ENCODE data around the gene GPC5.

Gene GPC5

DNA sequence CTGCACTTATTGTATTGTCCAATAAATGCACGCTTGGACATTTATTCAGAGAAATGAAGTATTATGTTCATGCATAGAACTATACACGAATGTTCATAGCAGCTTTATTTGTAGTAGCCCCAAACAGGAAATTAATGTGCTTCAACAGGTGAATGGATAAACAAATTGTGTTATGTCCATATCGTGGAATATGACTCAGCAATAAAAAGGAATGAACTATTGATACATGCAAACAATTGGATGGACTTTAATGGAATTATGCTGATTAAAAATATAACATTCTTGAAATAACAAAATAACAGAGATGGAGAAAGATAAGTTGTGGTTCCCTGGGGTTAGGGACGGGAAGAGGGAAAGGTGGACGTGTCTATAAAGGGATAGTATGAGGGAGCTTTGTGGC is 65.9 kb downstream of the GPC5 start:
- no peak for DNase-seq

DNA sequence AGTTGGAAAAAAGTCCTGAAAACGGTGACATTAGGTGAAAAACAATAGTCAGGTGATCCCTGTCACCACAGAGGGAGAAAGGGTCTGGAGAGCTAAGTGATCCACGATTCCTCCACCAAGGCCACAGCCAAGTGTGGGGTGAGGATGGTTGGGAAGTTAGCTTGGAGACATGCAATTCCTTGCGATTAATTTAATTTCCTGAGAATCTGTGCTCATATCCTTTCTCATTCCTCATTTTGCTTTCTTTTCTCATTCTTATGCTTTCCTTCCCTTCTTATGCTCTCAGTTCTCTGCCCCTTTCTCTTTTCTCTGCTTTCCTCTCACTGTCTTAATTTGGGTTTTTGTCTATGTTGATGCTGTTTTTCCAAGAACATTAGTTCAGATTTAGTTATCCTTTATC is 68.8 kb downstream of the GPC5 start:
- DNase-seq = no peak

DNA sequence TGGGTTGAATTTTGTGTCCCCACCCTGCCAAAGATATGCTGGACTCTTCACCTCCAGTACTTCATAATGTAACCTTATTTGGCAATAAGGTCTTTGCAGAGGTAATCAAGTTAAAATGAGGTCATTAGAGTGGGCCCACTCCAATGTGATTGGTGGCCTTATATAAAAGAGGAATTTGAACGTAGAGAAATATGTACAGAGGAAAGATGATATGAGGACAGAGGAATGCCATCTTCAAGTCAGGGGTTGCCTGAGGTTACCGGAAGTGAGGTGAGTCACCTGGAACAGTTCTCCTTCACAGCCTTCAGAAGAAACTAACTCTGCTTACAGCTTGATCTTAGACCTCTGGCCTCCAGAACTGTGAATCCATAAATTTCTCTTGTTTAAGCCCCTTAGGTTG is 69.9 kb downstream of the GPC5 start:
- DNase-seq = no peak

DNA sequence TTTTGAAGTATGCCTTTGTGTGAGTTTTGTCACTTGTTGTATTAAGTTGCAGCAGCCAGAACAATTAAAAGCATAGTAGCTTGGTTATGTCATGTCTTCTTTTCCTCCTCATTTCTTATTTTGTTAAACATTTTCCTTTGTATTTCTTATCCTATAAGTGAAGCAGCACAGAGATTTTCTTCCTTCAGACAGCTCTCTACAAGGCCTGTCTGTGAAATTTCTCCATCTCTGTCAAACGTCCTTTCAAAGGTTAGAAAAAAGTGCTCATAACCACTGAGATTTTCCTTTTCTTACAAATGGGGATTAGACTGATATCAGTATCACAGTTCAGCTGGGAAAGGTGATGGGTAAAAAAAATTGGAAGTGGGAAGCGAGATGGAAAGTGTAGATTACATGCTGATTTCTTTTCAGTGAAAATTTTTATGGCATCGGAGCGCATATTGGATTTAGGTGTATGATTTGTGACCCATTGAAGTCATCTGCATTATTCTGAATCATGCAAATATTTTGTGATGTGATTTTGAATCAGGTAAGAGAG is 71.7 kb downstream of the GPC5 start:
- DNase-seq = no peak

DNA sequence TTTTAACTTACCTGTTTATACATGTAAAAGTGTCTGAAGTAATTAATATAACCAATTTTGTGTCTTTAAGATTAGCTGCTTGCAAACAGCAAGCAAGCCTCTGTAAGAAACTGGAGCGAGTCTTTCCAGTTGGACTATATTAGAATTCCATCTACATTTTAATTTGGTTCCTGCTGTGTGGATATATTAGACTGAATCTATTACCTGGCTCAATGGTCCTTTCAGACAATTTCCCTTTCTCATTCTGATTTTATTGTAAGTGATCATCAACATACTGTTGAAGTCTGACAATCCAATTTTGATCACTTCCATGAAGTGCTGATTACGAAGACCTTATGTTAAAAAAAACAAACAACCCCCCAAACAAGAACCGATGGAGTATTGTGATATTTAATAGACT is 72.3 kb downstream of the GPC5 start:
- DNase-seq = no peak

DNA sequence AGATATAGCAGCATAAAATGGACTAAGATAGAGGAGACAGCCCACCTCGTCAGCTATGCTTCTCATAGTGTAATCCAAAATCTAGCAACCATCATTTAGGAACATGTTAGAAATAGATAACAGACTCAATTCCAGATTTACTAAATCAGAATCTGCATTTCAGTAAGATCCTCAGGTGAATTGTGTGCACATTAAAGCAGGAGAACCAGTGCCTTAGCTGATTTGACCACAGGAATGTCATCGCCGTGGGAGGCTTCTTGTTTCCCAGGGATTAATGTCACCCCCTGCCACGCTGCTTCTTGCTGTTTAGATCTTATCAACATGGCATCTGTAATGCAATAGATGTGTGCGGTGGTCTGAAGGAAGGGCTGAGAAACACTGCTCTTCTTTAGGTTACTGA is 84.0 kb downstream of the GPC5 start:
- no peak for DNase-seq

DNA sequence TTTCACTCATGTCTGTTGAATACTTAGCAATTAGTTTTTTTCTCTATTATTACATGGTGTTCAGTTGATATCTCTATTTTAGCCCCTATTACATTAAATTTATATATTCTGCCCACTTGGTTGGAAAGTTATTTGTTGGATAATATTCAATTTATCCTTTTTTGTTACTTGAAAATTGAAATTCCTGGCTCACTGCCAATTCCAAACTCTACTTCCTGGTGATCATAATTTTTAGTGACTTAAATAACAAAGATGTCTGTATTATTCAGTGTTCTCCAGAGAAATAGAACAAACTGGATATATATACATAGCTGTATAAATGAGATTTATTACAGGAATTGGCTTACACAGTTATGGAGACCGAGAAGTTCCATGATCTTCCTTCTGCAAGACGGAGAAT is 93.6 kb downstream of the GPC5 start:
- DNase-seq = no peak

DNA sequence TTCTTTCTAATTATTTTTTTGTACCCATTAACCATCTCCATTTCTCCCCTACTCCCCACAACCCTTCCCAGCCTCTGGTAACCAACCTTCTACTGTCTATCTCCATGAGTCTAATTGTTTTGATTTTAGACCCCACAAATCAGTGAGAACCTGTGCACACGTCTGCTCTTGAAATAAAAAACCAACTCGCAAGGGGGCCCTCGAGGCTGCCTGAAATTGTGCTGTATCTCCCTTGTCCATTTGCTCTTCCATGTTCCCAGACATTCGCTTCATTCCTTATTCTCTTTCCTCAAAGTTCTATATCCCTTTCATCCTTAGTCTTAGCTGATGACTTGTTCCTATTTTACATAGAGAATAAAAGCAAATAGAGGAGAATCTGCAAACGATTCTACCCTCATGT is 95.0 kb downstream of the GPC5 start:
- no peak for DNase-seq

DNA sequence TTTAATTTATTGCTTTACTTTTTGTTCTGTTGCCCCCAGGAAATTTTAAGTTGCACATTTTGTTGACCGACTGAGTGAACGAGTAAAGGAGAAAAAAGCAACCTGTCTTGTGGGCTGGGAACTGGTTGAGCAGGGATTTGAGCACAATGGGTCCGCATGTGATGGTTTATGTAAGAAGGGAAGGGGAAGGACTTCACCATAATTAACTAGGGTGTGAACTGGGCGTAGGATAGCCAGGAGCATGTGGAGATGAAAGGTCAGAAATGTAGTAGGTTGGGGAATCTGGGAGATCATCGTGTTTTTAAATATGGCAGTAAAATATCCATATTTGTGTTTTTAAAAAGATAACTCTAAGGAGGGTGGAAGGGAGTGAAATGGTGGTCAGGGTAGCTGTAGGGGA is 99.9 kb downstream of the GPC5 start:
- no peak for DNase-seq

DNA sequence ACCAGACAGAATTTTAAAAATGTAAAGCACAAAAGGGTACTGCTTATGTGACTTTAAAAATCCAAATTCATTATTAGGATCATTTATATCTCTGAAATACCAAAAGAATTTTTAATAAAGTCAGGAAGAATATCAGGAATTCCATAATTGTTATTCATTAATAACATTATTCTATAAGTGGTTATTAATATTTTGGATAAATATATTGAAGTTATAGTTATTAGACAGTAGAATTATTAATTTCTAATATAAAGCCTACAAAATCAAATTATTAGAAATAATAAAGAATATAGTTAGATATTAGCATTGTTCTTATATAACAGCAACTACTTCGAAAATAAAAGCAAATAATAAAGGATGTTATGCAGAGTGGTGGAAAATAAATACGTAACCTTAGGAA is 105.8 kb downstream of the GPC5 start:
- no peak for DNase-seq

DNA sequence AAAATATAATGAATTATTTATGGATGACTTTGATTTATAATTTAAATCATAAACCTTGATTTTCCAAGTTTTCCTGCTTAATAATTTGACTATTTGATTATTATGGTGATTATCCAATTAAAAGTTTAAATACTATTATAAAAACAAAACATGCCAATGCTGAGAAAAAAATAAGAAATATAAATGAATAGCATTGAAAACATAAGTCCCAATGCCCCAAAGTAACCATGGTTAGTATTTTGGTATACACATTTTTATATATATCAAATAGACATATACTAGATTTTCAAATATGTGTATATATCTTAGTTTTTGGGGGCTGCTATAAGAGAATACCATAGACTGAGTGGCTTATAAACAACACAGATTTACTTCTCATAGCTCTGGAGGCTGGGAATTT is 108.3 kb downstream of the GPC5 start:
- DNase-seq = no peak

DNA sequence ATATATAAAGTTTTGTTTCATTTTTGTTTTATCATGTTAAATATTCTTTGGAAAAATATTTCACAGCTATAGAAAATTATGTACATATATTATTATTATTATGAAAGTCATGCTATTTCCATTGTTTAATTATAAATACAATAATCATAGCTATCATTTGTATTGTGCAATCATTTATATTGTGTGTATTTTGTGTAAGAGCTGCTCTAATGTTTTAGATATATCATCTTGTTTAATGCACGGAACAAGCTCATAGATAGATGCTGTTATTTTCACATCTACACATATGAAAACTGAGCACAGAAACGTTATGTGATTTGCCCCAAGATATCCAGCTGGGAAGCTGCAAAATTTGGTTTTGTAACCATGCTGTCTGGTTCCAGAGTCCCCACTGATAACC is 111.6 kb downstream of the GPC5 start:
- no peak for DNase-seq

DNA sequence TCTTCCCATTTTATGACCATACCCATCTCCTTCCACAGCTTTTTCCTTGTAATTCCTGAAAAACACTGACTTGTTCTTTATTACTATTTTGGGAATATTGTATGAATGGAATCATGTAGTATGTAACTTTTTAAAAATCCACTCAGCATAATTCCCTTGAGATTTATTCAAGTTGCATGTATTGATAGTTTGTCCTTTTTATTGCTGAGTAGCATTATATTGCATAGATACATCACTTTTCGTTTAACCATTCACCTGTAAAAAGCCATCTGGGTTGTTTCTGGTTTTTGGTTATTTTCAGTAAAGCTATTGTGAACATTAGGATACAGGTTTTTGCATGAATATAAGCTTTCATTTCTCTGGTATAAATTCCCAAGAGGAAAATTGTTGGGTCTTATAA is 115.4 kb downstream of the GPC5 start:
- no peak for DNase-seq

DNA sequence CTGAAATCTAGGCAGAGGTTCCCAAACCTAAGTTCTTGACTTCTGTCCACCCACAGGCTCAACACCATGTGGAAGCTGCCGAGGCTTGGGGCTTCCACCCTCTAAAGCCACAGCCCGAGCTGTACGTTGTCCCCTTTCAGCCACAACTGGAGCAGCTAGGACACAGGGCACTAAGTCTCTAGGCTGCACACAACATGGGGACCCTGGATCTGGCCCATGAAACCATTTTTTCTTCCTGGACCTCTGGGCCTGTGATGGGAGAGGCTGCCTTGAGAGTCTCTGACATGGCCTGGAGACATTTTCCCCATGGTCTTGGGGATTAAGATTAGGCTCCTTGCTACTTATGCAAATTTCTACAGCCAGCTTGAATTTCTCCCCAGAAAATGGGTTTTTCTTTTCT is 118.4 kb downstream of the GPC5 start:
- DNase-seq = no peak

DNA sequence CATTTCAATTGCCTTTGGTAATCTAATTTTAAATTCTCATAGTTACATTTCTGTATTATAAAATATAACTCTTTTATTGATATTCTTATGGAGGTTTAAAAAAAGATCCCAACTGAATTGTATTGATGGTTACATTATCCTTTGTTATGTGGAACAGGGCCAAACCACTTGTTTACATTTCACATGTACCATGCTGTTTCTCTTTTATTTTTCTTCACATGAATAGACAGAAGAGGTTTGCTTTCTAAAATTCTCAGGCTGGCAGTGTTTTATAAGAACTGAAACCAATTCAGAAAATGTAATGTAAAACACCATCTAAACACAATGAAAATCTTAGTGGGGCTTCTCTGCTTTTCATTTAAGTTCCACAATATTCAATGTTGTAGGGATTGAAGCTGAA is 122.5 kb downstream of the GPC5 start:
- DNase-seq = no peak

DNA sequence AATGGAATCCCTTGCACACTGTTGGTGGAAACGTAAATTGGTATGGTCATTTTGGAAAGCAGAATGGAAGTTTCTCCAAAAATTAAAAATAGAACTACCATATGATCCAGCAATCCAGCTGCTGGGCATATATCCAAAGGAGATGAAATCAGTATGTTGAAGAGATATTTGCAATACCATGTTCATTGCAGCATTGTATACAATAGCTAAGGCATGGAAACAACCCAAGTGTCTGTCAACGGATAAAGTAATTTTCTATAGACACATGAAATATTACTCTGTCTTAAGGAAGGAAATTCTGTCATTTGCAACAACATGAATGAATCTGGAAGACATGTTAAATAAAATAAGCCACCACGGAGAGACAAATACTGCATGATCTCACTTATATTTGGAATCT is 124.7 kb downstream of the GPC5 start:
- DNase-seq = no peak

DNA sequence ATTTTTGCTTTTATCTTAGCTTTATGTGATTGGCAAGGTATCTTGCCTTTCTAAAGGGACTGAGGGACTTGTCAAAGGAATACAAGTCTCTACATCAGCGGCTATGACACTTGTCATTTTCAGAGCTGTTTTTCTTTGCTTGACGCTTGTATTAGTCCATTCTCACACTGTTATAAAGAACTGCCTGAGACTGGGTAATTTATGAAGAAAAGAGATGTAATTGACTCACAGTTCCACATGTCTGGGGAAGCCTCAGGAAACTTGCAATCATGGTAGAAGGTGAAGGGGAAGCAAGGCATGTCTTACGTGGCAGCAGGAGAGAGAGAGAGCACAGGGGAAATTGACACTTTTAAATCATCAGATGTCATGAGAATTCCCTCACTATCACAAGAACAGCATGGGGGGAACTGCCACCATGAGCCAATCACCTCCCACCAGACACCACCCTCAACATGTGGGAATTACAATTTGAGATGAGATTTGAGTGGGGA is 128.2 kb downstream of the GPC5 start:
- no peak for DNase-seq

DNA sequence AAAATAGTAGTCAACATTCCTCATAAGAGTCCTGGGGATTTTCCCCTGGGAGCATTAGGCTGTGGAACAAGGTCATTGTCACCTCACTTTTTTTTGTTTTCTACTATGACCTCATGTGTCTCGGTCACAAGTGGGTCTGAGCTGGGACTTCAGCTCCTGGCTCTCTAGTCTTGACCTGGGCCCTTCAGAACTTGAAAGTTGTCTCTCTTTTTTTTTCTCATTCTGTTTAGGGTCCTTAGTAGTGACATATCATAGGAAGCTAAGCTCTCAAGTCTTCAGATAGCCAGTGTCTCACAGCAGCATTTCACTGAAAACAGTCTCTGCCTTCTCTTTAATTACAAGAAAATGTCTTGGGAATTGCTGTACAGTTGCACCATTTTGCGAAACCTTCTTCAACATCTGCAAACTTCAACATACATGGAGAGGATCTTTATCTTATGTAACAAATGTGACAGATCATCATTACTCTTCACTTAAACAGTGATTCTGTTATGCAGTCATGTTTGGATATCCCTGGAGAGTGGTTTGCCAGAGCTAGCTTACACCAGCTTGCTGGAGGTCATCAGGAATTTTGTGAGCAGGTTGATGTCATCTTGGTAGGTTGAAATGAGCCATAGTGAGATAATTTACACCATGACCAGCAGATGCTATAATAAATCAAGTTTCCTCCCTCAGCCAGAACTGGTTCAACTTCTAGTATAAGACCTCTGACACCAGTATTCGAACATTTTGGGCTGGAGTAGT is 131.5 kb downstream of the GPC5 start:
- DNase-seq = no peak

DNA sequence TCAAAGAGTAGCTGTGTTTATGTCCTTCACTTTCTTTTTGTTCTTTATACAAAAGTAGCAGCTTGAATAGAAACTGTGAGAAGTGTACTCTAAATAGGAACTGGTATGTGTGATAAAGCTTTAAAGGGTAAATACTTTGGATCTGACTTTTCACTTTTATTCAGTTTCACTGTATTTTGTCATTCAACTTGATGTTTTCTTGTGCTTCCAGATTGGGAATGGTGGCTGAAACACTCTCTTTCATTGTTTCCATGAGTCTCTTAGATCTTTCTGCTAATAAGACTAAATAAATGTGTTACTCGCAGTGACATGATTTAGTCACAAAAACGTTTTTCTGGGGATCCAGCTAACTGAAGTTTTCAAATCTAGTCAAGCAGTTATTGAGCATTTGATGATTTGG is 133.2 kb downstream of the GPC5 start:
- DNase-seq = no peak

DNA sequence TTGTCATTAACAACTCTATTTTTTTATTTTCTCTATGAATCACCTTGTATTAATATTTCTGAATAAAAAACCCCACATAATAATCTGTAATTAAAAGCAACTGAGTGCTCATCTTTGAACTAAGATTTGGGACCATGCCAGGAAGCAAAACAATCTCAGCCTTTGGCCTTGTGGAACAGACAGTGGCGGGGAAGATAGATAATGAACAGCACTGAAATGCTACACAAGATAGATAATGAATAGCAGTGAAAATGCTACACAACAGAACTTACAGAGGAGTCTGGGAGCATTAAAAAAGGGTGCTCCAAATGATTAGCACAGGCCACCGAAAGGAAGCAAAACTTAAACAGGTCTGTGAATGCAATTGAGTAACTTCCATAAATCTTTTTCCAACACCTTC is 134.9 kb downstream of the GPC5 start:
- DNase-seq = no peak

DNA sequence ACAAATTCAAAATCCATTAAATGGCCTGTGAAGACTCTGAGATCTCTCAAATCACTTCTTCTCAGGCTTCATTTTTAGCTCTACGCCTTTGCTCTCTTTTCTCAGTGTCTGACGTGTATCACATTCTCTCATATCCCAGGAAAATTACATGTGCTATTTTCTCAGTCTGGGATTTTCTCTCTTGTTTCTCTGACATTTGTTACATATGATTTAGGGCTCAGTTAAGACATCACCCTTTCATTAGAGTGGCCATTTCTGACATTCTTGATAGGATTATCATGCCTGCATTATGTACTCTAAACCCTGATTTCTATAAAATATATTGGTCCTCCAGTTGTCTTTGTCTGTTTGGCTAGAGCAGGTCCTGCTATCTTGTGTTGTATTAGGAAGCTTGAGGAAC is 136.6 kb downstream of the GPC5 start:
- no peak for DNase-seq

DNA sequence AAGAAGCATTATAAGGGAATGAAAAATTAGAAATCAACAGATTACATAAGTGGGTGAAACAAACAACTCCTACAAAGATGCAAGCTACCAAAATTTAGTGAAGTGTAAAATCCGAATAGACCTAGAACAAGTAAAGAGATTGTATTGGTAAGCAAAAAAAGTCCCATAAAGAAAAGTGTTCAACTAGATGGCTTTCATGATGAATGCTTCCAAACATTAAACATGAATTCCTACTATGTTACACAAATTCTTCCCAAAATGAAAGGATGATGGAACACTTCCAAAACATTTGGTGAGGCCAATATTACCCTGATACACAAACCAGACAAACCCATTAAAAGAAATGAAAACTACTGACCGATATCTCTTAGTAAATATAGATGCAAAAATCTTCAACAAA is 139.0 kb downstream of the GPC5 start:
- DNase-seq = no peak

DNA sequence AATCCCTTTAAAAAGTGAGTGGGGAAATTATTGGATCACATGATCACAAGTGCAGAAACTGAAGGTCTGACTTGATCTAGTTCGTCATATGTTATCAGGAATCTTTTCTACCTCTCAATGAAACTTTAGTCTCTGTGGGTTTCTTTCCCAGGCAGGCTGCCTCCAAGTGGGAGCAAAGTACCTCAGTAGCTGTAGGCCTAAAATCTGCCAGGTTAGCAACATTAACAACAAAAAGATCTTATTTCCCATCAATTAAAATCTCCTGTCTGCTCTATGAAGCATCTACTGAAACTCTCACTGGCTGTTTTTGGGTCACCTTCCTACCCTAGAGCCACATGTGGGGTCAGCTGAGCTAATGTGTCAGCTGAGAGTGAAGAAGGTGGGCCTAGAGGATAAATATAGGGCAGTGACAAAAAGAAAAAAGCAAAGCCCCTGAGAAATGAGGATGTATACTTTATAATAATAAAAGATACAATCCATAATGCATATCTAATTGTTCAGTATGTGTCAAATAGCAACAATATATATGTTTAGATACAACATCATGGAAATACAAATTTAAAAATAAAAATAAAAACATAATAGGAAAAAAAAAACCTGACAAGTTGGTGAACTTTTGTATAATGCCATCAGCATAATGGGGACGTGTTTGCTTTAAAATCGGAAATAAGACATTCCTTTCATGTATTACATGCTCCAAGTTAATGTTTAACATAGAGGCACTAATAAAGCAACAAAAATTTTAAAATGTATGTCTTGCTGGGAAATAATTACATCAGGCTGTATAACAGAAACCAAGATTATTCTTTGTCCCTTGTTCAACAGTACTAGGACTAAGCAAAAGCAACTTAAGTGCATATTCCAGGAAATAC is 141.1 kb downstream of the GPC5 start:
- no peak for DNase-seq

DNA sequence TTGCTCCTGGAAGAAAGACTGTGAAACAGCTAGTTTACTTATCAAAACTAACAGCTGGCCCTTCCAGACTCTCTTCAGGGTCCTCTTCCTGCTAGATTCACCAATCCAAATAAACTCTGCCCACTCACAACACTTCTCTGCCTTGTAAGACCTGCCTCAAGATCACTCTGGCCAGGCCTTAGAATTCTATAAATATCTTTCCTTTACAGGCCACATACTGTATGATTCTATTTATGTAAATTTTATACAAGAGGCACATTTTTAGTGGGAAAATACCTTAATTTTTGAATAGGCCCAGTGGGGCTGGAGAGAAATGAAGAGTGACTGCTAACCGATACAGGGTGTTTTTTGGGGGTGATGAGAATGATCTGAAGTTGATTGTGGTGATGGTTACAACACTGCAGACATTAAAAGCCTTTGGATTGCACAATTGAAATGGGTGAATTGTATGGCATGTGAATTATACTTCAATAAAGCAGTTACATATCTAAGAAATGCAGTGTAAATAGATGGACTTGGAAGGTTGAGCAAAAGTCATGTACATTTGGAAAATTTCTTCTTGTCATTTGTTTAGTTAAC is 141.8 kb downstream of the GPC5 start:
- no peak for DNase-seq

All from femur (tissue), 1 donor.